HUDEP-2 (cell line): ENCODE results near the gene SLC39A5.
"Not testable (repeated sequence)": the region's sequence is repeated elsewhere in the genome, so short reads cannot be mapped to it uniquely, and the experiment has no call there.

Source experiments
- DNase-seq, 76 experiments: peaks; one replicate each; lab custom pipeline; 2025; ENCODE audit not compliant: unreplicated experiment in 76 of 76; lab: John Stamatoyannopoulos, UW

The SLC39A5 gene

GRCh38 chr12:56241424-56242303 lies 11.8 kb downstream of the SLC39A5 start:
- DNase-seq, result peak in 35 of 76 experiments; percentile 2 to 57 (median 30)

- peak in 1 of 76 experiments; percentile 17 for DNase-seq
Observed at GRCh38 chr12:56242986-56243385, 13.1 kb downstream of the SLC39A5 start.

- DNase-seq, result peak in 75 of 76 experiments; percentile 49 to 93 (median 81)
Observed at GRCh38 chr12:56243731-56244181, 13.9 kb downstream of the SLC39A5 start.

- DNase-seq, result no peak
Observed at GRCh38 chr12:56244494-56244893, 14.6 kb downstream of the SLC39A5 start.

GRCh38 chr12:56247923-56248322 lies 18.1 kb downstream of the SLC39A5 start:
- DNase-seq, result no peak

GRCh38 chr12:56248711-56249110 lies 18.9 kb downstream of the SLC39A5 start:
- no peak for DNase-seq

- no peak for DNase-seq
Observed at GRCh38 chr12:56252649-56253048, 22.8 kb downstream of the SLC39A5 start.

- peak in 64 of 76 experiments; percentile 9 to 85 (median 52) for DNase-seq
Observed at GRCh38 chr12:56253091-56253490, 23.2 kb downstream of the SLC39A5 start.

- no peak for DNase-seq
Observed at GRCh38 chr12:56255671-56256070, 25.8 kb downstream of the SLC39A5 start.

- peak in 4 of 76 experiments; percentile 3 to 19 (median 12) for DNase-seq
Observed at GRCh38 chr12:56256326-56256960, 26.6 kb downstream of the SLC39A5 start.

GRCh38 chr12:56257071-56257470 lies 27.2 kb downstream of the SLC39A5 start:
- no peak for DNase-seq

GRCh38 chr12:56257491-56258067 lies 27.7 kb downstream of the SLC39A5 start:
- peak in 2 of 76 experiments; percentile 6 to 11 for DNase-seq

GRCh38 chr12:56258068-56258819 lies 28.4 kb downstream of the SLC39A5 start, which contains the start of gene ANKRD52:
Gene ANKRD52, minus strand, starts transcription at chr12:56258384. Its CDS starts 115 bp downstream, at chr12:56258269.
- peak in 56 of 76 experiments; percentile 5 to 83 (median 54) for DNase-seq

GRCh38 chr12:56258820-56259183 lies 29.0 kb downstream of the SLC39A5 start:
- peak in 1 of 76 experiments; percentile 38 for DNase-seq

GRCh38 chr12:56260380-56260779 lies 30.5 kb downstream of the SLC39A5 start:
- no peak for DNase-seq

- DNase-seq, result no peak
Observed at GRCh38 chr12:56260921-56261320, 31.1 kb downstream of the SLC39A5 start.

- DNase-seq, result peak in 18 of 76 experiments; percentile 5 to 34 (median 18)
Observed at GRCh38 chr12:56261503-56262232, 31.8 kb downstream of the SLC39A5 start.

- DNase-seq, result peak in 5 of 76 experiments; percentile 4 to 26 (median 9)
Observed at GRCh38 chr12:56262955-56263354, 33.1 kb downstream of the SLC39A5 start.

GRCh38 chr12:56266068-56266692 lies 36.3 kb downstream of the SLC39A5 start:
- DNase-seq, result not testable (repeated sequence)
